Transverse colon (tissue), 3 donors: ENCODE measurements around the gene C2.

Experiments
- CTCF ChIP-seq, 5 experiments: fragments of 200-600 bp in 3 of 5; fragments of 450-650 bp in 2 of 5; sonication (generic) in 3 of 5; IDR thresholded peaks; 1 replicate in 2 of 5; 2 replicates in 3 of 5; pipeline ENCODE4 v1.5.1; 2016 to 2017; ENCODE audit warnings: antibody characterized with exemption in 5 of 5, inconsistent platforms in 3 of 5, mild to moderate bottlenecking in 2 of 5, moderate library complexity in 1 of 5
- POLR2A ChIP-seq: fragments of 450-650 bp; IDR thresholded peaks from one replicate; pipeline ENCODE4 v1.6.1; 2016; ENCODE audit warnings: antibody characterized with exemption, mild to moderate bottlenecking, moderate library complexity

- TF ChIP-seq CTCF (IDR thresholded peaks at IDR 0.05) (no peak), POLR2A (peak; percentile 74)
These were observed 44.6 kb downstream of the C2 start, which contains the start of gene DXO for GRCh38 chr6:31971993-31972708.
